ENCODE results near the gene WDR59.

- TF ChIP-seq CTCF (conservative IDR thresholded peaks at IDR 0.05; ENCODE audit: low read length) (no peak), EZH2phosphoT487 (IDR thresholded peaks at IDR 0.05; ENCODE audit: borderline replicate concordance, low read depth, low read length) (no peak)
These were observed 42.8 kb upstream of the WDR59 start for GRCh38 chr16:75027520-75028300.
